Measurements from ENCODE around the gene COX15.
"Not testable (repeated sequence)": the region's sequence is repeated elsewhere in the genome, so short reads cannot be mapped to it uniquely, and the experiment has no call there.

The COX15 gene

GRCh38 chr10:99732033-99732842 lies at the start of gene COX15, which contains the start of gene CUTC:
Gene COX15, minus strand, starts transcription at chr10:99732127. Its CDS starts 78 bp downstream, at chr10:99732049.
Gene CUTC, plus strand, starts transcription at chr10:99732234. Its CDS starts 115 bp downstream, at chr10:99732349.
- peak; percentile 76 for DNase-seq

GRCh38 chr10:99779335-99779734 lies 47.4 kb upstream of the COX15 start:
- DNase-seq, result no peak

GRCh38 chr10:99777918-99778714 lies 46.2 kb upstream of the COX15 start:
- DNase-seq, result no peak

- no peak for DNase-seq
Measured at GRCh38 chr10:99775850-99776249, 43.9 kb upstream of the COX15 start.

- DNase-seq, result no peak
Measured at GRCh38 chr10:99770408-99771045, 38.6 kb upstream of the COX15 start.

DNA sequence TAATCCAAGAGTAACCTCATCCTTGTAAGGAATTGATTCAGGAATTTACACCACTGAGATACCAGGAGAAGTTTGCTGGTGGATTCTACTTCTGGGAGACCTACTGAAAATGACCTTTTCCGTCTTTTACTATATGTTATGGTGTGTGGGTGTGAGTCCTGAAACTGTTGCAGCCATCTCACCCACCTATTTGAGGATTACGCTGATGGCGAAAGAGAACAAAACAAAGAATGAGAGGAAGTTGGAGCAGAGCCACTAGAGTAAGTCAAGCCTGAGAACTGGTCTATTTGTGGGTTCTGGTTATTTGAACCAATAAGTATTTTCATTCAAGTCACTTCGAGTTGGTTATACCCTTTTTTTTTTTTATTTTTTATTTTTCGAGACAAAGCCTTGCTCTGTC lies 37.8 kb upstream of the COX15 start:
- DNase-seq, result no peak

- DNase-seq, result no peak
Measured at GRCh38 chr10:99768556-99768955, 36.6 kb upstream of the COX15 start.

DNA sequence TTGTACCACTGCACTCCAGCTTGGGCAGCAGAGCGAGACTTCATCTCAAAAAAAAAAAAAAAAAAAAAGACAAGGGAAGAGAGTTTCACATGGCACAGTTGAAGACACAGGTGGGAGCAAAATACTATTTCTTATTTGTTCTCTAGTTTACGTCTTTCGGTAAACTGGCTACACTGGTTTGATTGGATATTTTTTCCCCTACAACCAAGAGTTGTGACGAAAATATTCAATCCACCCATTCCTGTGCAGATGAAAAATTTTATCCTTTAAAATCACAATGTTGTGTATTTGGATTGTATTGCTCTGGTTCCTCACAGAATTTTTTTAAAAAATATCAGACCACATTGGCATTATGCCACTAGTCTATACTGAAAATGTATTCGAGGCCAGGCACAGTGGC lies 36.0 kb upstream of the COX15 start:
- DNase-seq, result no peak

GRCh38 chr10:99766302-99766681 lies 34.4 kb upstream of the COX15 start:
- DNase-seq, result no peak

DNA sequence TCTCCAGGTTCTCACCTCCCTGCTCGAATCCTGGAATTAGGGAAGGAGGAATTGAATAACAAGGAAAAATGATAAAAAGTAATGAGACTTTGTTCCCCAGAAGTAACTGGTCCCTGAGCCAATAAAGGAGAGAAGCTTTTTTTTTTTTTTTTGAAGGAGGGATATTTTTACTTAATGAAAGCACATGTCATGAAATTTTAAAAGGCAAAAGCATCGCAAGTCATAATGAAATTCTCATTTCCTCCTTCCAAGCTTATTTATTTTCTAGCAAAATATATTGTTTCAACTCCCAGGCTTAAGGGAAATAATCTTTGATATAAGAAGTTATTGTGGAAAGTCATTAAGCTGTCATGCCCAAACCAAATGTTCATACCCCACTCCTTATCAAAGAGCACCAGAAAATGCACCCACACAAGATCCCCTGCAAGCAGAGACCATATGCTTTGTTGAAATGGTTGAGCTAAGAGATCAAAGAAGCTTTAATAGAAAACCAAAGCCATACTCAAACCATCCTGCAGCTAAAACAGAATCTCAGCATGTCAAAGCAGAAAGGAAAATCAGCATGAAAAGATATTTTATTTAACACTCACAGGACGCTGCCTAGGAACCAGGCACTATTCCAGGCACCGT lies 33.9 kb upstream of the COX15 start:
- DNase-seq, result no peak

DNA sequence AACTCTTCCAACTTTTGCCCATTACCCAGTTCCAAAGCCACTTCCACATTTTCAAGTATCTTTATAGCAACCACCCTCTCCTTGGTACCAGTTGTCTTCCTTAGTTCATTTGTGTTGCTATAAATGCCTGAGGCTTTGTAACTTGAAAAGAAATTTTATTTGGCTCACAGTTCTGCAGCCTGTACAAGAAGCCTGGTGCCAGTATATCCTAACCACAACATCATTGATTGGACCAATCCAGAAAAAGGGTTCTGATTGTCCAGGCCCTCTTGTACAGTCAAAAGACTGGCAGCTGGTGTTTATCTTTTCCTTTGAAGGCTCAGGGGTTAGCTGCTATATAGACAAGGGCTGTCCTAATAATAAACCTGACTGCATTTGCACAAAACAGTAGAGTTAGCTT lies 29.4 kb upstream of the COX15 start:
- no peak for DNase-seq

- DNase-seq, result no peak
Measured at GRCh38 chr10:99760321-99760720, 28.4 kb upstream of the COX15 start.

GRCh38 chr10:99758211-99758891 lies 26.4 kb upstream of the COX15 start:
- no peak for DNase-seq

DNA sequence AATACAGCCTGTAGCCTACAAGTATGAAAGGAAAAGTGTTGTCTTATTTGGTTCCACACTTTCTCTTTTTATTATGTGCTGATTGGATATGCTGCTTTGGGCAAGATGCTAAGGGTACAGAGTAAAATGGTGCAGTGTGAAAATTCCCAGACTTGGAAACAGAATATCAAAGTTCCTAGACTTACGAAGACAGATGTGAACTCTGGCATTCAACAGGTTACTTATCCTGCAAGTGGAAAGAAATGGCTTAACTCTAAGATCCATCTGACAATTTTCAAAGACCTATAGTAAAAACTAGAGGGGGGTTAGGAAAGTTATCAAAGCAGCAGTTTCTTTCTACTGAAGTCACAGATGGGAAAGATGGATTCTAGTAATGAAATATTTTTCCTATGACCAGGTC lies 24.2 kb upstream of the COX15 start:
- no peak for DNase-seq

DNA sequence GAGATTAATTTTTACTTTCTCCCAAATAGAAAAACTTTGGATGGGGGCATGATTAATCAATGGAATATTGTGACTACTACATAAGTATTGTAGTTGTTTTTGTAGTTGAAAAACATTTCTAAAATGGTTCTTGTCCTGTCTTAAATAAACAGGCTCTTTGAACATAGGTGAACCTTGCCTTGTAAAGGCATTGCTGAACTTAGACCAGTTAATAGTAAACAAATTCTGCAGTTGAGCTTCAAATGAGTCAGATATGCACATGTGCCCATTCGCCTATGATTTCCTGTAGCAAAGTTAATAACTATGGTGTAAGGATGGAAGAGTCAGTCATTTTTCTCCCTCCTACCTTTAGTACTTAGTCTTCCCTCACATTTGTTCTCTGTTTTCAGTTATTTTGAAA lies 22.7 kb upstream of the COX15 start:
- no peak for DNase-seq

DNA sequence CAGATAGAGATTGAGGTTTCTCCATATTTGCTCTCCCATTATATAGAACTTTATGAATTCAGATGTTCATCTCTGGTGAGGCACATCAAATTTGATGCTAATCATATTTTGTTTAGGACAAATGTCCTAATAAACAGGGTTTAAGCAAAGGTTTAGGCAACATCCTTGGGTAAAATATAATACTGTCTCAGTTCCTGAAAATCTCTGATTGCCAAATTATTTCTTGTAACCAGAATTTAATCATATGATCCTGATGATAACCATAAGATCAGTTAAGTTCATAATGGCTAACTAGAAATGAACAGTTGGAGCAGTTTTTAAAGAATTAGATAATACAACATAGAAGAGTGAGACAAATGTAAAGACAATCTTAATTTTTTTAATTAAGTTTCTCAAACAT lies 18.7 kb upstream of the COX15 start:
- no peak for DNase-seq

DNA sequence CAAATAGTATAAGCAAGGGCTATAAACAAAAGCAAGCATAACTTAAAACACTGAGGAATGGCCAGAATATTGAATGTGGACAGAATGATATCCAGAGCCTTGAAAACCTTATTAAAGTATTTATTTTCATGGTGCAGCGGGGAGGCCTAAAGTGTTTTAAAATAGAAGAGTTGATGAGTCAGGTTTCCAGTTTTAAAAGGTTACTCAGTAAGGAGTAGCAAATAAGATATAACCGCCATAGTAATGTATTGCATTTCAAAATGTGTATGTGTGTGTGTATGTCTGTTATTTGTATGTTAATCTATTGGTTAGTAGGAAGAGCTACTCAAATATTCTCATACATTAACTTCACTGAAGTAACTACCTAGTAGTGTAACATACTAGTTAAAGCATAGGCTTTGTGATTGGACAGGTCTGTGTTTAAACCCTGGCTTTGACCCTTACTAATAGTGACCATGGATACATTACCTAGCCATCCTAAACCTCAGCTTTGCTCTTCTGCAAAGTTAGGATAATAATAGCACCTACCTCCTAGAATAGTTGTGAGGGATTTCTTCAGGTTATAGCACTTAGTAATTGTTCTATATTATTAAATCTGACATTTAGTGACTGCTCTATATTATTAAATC lies 17.0 kb upstream of the COX15 start:
- no peak for DNase-seq

- DNase-seq, result not testable (repeated sequence)
Measured at GRCh38 chr10:99746166-99746565, 14.2 kb upstream of the COX15 start.

GRCh38 chr10:99743841-99744240 lies 11.9 kb upstream of the COX15 start:
- DNase-seq, result no peak

GRCh38 chr10:99742701-99743100 lies 10.8 kb upstream of the COX15 start:
- DNase-seq, result no peak

- DNase-seq, result no peak
Measured at GRCh38 chr10:99742254-99742653, 10.3 kb upstream of the COX15 start.

DNA sequence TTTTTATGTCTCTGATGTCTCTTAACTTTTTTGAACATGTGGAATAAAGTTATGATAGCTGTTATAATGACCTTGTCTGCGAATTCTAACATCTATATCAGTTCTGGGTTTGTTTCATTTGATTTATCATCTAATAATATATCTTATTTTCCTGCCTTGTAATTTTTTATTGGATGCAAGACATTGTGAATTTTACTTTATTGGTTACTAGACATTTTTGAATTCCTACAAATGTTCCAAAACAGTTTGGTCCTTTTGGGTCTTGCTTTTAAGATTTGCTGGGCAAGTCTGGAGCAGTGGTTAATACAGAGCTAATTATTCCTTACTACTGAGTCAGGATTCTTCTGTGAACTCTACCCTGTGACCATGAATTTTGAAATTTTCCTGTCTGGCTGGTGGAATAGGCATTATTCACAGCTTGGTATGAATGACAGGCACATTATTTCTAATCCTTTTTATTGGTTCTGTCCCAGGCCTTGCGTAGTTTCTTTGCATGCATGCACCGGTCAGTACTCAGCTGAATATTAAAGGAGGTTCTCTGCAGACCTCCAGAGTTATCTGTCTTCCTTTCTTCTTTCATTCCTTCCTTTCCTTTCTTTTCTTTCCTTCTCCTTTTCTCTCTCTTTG lies 9.1 kb upstream of the COX15 start:
- DNase-seq, result no peak

All from DMS 273 treated with DMSO at 0.1 percent for 48 hours (cell line).